Measurements from ENCODE around the gene YTHDF2.
"Not testable (repeated sequence)": the region's sequence is repeated elsewhere in the genome, so short reads cannot be mapped to it uniquely, and the experiment has no call there.

The YTHDF2 gene

GRCh38 chr1:28759257-28759656 is 22.5 kb downstream of the YTHDF2 start:
- no peak for DNase-seq (ENCODE audit: low read depth, low spot score)

- no peak for DNase-seq (ENCODE audit: low read depth, low spot score)
Measured at GRCh38 chr1:28761189-28761588, 24.4 kb downstream of the YTHDF2 start.

GRCh38 chr1:28766532-28767183 is 29.9 kb downstream of the YTHDF2 start:
- no peak for DNase-seq (ENCODE audit: low read depth, low spot score)

- DNase-seq (ENCODE audit: low read depth, low spot score): no peak
Measured at GRCh38 chr1:28770601-28771165, 33.9 kb downstream of the YTHDF2 start.

- DNase-seq (ENCODE audit: low read depth, low spot score): not testable (repeated sequence)
Measured at GRCh38 chr1:28771921-28772320, 35.2 kb downstream of the YTHDF2 start.

GRCh38 chr1:28773105-28773504 is 36.4 kb downstream of the YTHDF2 start:
- DNase-seq (ENCODE audit: low read depth, low spot score): no peak

- peak; percentile 31 for DNase-seq (ENCODE audit: low read depth, low spot score)
Measured at GRCh38 chr1:28775121-28775942, 38.6 kb downstream of the YTHDF2 start.

- no peak for DNase-seq (ENCODE audit: low read depth, low spot score)
Measured at GRCh38 chr1:28776341-28776740, 39.6 kb downstream of the YTHDF2 start.

GRCh38 chr1:28778021-28778420 is 41.3 kb downstream of the YTHDF2 start:
- DNase-seq (ENCODE audit: low read depth, low spot score): no peak

GRCh38 chr1:28779751-28780408 is 43.1 kb downstream of the YTHDF2 start:
- no peak for DNase-seq (ENCODE audit: low read depth, low spot score)

GRCh38 chr1:28781305-28781704 is 44.6 kb downstream of the YTHDF2 start:
- no peak for DNase-seq (ENCODE audit: low read depth, low spot score)

GRCh38 chr1:28782011-28782410 is 45.3 kb downstream of the YTHDF2 start:
- no peak for DNase-seq (ENCODE audit: low read depth, low spot score)

GRCh38 chr1:28783363-28783762 is 46.6 kb downstream of the YTHDF2 start:
- DNase-seq (ENCODE audit: low read depth, low spot score): no peak

- no peak for DNase-seq (ENCODE audit: low read depth, low spot score)
Measured at GRCh38 chr1:28789412-28789811, 52.7 kb downstream of the YTHDF2 start.

- DNase-seq (ENCODE audit: low read depth, low spot score): no peak
Measured at GRCh38 chr1:28789816-28790215, 53.1 kb downstream of the YTHDF2 start.

- DNase-seq (ENCODE audit: low read depth, low spot score): no peak
Measured at GRCh38 chr1:28790377-28791035, 53.8 kb downstream of the YTHDF2 start.

- DNase-seq (ENCODE audit: low read depth, low spot score): not testable (repeated sequence)
Measured at GRCh38 chr1:28791929-28792328, 55.2 kb downstream of the YTHDF2 start.

- DNase-seq (ENCODE audit: low read depth, low spot score): no peak
Measured at GRCh38 chr1:28792644-28793121, 55.9 kb downstream of the YTHDF2 start.

- DNase-seq (ENCODE audit: low read depth, low spot score): not testable (repeated sequence)
Measured at GRCh38 chr1:28794582-28794981, 57.8 kb downstream of the YTHDF2 start.

GRCh38 chr1:28796352-28797211 is 59.8 kb downstream of the YTHDF2 start:
- DNase-seq (ENCODE audit: low read depth, low spot score): no peak

GRCh38 chr1:28800324-28800723 is 63.6 kb downstream of the YTHDF2 start:
- DNase-seq (ENCODE audit: low read depth, low spot score): no peak

Measured in activated CD4-positive, CD25-positive, alpha-beta regulatory T cell treated with anti-CD3 and anti-CD28 coated beads, Interleukin-2, amount 50 U/mL, for 16 hours (primary cell).